GM19023 (cell line): Measurements from ENCODE around the gene INTS11.

Experiments
- ATAC-seq: cut with Tn5 transposase; IDR thresholded peaks from one replicate; pipeline ENCODE4 v1.9.1; 2021; ENCODE audit warnings: mild to moderate bottlenecking, moderate library complexity; ENCODE audit not compliant: unreplicated experiment

The INTS11 gene

DNA sequence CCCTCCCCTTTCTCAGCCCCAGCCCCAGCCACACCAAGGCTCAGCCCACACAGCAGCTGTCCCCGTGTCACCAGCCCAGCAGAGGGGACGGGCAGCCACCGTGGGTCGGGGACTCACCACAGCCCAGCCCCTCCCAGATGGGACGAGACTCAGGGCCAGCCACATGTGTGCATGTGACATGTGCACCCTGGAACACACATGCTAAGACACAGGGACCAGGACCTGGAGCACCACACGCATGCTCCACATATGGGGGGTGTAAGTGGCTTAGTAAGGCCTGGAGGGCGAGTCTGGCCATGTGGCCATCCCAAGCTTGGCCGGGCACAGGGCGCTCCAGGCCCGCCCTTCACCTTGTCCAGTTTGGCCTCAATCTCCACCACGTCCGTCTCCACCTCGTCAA is 20.7 kb downstream of the INTS11 start:
- ATAC-seq, result no peak

DNA sequence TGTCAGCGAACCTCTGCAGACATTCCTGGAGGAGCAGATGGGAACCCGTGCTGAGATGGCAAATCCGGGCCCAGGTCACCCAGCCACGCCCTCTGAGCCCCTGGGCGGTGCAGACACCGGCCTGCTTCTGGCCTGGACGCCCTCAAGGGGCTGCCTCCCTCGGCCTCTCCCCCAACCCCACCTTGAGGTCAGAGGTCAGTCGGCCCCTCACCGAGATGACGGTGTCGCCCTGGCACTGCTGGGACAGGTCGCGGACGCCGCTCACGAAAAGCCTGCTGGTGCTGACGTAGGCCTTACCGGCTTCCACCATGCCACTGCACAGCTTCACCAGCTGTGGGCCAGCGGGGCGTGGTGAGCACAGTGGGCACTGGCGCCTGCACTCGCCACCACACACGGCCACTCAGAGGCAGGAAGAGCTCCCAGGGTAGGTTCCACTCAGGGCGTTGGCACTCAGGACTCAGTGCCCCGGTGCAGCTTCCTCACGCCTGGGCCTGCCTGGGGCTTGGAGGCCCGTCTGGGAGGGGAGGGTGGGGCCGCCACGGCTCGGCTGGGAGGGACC is 21.4 kb downstream of the INTS11 start:
- no peak for ATAC-seq

DNA sequence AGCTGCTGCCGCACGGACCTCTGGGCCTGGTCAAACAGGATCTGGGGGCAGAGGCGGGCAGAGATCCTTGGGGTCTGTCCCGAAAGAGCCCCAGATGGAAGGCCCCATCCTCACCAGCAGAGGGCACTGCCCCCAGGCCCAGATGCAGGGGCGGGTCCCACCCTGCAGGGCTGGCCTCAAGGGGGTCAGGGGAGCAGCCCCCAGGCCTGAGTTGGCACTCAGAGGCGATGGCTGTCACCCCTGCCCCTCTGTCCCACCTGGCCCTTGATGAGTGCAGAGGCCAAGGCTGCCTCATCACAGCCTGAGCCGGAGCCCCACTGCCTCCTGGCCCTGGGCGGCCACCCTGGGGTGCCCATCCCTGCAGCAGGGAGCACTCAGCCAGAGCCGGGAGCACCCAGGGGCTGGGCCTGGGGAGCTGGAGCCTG is 22.4 kb downstream of the INTS11 start:
- ATAC-seq, result no peak

DNA sequence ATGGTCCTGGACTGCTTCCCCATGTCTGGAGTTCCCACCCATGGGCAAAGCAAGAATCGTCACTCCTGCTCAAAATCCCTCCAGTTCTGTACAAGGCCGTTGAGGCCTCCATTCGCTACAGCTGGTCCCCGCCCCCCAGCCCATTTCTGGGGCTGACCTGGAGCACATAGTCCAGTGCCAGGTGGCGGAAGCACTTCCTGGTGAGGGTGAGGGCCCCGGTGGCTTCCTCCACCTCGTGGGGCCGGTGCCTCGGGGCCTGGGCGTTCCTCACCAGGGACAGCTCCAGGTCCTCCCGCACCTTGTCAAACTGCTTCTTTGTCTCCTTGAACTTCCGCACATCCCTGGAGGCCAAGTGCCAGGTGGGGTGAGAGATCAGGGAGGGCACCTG is 24.1 kb downstream of the INTS11 start:
- no peak for ATAC-seq

DNA sequence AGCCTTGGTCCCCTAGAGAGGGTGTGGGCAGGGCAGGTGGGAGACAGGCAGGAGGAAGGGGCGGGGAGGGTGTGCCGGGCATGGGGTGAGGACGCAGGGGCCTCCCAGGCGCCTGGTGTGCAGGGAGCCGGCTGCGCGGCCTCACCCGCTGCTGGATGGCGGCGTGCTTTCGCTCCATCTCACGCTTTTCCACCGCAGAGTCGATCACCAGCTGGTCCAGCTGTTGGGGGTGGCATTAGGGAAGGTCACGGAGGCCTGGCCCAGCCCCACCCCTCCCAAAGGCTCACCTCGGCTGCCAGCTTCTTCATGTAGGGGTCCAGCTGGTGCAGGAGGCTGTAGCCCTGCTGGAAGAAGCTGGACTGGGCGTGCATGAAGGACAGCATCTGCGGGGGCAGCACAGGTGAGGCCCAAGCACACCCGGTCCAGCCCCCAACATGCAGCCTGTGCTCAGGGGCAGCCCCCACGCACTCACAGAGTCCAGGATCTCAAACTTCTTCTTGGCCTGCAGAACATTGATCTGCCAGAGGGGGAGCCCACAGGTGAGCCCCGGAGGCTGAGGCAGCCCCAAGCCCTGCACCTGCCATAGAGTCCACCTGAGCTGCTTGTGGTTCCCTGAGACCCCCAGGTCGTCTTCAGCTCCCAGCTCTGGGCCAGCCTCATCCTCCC is 24.6 kb downstream of the INTS11 start:
- ATAC-seq, result no peak

DNA sequence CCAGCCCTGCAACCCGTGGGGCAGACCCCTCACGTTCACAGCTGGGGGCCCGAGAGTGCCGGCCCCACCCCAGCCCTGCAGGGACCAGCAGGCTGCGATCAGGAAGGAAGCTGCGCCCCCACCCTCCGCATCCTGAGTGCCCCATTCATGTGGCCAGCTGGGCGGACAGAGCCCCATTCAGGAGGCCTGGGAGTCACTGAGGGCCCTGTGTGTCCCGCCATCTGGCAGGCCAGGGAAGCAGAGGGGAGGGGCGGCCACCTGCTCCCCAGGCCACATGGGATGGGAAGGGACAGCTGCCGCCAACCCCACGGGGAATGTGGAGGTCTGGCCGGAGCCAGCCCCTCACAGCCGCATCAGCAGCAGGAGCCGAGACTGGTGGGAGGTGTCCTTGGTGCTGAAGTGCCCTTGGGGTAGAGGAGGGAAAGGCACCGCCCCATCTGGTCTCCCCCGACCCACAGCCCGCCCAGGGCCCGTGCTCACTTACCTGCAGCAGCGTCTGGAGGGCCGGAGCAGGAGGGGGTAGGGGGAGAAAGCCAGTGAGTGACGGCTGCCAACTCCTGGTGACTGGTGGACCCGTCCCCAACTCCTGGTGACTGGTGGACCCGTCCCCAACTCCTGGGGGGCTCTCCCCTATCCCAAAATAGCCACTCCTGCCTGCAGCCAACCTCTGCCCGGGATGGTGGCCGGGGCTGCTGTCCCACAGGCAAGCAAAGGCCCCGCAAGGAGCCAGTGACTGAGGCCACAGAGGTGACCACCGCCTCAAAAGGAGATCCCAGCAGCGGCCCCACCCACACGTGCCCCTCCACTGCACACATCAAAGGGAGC is 25.4 kb downstream of the INTS11 start:
- ATAC-seq, result no peak

DNA sequence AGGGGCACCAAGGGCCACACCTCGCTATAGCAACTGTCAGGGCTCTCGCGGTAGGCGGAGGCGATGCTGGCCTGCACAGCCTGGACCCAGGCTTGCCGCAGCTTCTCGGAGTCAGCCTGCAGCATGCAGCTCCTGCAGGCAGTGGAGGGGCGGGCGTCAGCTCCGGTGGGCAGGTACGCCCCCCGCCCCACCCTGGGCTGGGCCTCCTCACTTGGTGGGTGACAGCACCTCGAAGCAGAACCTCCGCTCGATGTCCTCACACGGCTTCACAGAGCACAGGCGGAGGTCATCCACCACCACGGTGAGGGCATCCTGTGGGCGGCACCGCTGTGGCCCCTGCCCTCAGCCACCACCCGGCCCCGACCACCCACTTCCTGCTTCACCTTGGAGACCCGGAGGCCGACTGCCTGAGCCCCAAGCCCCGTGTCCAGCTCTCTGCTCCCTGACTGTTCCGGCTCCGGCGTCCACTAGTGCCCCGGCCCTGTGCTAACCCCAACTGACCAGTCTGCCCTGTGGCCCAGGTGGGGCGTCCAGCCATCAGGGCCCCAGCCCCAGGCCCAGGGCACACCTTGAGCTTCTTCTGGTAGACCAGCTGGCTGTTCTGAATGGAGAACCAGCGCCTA is 26.5 kb downstream of the INTS11 start:
- no peak for ATAC-seq

DNA sequence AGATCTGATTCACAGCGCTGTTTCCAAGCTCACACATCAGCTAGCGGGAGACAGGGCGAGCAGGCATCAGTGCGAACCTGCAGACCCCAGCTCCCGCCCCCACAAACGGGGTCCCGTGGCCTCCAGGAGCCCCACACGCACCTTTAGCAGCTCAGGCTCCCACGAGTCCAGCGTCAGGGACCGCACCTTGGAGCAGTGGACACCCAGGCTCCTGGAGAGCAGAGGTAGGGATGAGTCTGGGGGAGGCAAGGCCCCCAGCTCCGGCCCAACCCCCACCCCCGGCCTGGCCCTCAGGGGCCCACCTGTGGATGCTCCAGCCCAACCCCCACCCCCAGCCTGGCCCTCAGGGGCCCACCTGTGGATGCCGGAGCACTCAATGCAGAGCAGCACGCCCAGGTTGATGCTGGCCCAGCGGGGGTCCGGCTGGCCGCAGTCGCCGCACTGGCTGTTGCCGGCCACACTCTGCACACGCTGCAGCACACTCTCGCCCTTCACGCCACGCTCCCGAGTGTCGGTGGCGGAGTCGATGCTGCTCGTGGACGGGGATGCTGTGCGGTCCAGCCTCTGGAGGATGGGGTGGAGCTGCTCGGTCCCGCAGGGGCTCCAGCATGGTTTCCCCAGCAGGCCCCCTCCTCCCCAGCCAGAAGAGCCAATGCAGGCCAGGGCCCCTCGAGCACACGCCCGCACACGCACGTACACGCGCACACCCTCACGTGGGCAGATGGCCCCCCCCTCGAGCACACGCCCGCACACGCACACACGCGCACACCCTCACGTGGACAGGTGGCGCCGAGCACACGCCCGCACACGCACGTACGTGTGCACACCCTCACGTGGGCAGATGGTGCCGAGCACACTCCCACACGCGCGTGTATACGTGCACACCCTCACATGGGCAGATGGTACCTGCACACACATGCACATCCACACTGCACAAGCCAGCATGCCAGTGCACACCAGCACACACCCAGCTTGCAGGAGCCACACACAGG is 28.1 kb downstream of the INTS11 start:
- no peak for ATAC-seq

DNA sequence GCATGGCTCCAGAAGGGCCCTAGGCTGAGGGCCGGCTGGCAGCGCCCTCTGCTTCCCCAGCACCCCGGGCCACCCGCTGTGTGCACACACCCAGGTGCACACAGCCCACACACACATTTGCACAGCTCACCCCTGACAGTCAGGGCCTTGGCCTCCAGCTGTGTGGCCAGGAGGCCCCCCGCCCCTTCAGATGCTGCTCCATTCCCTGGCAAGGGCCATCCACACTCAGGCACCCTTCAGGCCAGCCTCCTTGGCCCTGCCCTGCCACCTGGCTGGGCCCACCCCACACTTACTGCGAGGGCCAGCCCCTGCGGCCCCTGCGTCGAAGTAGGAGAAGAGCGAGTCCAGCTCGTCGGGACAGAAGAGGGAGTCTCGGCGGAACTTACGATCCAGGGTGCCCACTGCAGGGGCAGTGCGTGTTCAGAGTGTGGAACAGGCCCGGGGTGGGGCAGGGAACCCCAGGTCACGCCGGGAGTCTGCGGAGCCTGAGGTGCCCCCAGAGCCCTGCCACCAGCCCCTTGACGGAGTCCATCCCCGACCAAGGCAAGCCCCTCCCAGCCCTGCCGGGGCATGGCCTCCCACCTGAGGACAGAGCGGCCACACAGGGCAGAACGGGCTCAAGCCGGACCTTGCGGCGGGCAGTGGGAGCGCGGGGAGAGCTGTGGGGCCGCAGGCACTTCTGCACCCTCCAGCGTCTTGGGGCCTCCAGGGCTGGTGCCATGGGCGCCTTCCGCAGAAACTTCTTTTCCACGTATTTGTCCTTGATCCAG is 29.1 kb downstream of the INTS11 start:
- ATAC-seq, result no peak

DNA sequence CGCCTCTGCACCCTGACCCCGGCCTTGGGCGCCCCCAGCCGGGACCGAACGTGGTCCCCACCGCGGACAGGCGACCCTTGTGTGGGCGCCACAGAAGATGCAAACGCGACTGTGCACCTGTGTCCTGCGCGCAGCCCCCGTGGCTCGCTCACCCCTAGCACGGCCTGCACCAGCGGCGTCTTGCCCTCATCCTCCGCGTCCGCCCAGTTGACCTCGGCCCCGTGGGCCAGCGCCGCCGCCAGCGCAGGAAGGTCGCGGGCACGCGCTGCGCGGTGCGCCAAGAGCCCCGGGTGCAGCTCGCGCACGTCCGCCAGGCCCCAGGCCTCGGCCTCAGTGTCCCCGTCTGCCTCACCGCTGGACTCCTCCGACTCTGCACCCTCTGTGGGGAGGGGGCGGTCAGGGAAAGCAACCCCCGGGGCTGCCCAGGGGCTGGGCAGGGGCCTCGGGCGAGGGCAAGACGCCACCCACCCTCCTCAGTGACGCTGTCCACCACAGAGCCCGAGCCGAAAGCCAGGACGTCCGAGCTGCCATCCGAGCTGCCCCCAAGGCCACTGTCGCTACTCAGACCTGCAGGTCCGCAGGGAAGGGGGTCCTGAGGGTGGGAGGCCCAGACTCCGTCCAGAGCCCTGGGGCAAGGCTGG is 30.1 kb downstream of the INTS11 start:
- ATAC-seq, result no peak

DNA sequence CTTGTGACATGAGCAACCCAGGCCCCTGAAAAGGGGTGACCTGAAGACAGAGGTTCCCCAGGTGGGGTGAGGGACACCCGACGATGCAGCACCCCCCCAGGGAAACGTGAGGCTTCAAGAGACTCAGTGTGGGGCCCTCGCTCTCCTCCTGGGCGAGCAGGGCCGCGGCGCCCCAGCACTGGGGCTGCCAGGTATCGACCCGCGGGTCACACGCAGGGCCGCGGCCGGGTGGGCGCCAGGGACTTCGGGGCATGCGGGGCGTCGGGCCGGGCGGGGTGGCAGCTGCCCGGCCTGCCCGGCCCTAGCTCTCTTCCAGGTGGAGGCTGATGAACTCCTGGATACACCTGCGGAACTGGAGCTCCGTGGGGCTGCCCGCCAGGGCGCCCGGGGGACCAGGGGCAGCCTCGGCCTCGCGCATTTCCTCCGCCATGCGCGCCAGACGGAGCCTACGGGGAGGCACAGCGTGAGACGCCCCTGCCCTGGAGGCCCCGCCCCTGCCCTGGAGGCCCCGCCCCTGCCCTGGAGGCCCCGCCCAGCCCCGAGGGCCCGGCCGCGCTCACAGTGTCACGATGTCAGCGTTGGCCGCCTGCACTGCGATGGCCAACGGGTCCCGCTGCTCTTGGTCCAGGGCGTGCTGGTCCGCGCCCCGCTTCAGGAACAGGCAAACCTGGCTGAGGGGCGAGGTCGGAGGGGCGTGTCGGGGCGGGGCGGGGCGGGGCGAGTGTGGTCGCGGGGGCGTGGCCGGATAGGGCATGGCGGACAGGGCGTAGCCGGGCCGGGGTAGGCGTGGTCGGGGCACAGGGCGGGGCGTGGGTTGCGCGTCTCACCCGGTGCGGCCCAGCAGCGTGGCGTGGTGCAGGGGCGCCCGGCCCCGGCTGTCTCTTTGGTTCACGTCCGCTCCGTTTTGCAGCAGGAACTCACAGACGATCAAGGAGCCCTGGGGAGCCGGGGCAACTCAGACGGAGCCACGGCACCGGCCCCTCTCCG is 30.9 kb downstream of the INTS11 start:
- no peak for ATAC-seq

DNA sequence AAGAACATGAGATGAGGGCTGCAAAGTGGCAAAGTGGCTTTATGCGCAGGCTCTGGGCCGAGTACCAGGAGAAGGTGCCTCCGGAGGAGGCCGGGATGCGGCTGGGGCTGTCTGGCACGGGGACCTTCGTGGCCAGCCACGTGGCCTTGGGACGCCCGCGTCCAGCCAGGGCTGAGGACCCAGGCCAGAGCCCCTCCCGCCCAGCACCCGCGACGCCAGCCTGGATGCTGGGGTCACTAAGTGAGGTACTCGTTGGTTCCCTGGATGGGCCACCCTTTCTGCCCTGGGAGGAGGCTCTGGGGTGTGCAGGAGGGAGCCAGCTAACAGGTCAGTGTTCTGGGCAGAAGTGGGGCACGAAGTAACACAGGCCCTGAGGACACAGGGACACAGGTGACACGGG is 31.6 kb downstream of the INTS11 start:
- ATAC-seq, result no peak

DNA sequence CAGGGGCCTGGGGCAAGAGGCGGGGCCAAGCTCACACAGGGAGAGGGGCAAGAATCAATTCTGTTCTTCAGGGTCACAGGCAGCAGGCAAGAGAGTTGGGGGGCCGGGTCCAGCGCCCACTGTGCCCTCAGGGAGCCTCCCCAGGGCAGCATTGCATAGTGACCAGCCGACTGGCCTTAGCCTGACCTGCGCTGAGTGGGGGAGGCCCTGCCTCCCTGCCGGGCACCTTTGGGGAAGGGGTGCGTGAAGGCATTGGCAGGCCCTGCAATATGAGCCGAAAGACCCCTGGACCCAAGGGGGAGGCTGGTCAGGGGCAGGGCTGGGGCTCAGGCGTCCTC is 32.0 kb downstream of the INTS11 start:
- ATAC-seq, result no peak

DNA sequence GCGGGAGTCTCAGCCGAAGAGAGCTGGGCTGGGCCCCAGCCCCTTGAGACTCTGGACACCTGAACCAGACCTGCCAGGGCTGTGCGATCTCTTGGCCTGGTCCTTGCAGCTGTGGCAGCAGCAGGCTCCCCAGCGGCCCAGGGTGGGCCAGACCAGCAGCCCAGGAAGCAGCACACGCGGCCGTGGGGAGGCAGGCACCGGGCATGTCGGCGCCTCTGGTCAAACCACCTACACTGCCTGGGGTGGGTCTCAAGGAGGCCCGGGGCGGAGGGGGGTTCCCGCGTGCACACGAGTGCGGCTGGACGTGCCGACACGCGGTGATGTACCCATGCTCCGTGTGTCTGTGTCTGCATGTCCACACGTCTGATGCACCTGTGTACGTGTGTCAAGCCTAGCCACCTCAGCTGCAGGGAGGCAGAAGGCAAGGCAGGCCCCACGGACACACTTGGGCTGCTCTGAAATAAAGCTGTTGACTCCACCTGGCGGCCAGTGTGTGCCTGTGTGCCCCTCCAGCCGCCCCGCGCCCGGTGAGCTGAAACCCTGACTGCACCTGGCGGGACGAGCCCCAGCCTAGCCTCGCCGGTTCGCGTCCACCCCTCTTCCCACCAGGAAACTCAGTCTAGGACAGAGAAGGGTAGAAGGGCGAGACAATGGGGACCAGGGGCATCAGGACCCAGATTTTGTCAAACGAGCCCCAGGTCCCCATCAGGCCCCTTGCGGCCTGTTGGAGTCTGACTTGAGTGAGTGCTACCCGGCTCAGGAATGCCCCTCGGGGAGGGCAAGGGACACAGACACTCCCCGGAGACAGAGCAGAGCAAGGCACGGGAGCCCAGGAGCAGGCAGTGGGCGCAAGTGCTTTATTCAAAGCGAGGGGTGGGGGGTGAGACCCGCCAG is 32.7 kb downstream of the INTS11 start:
- ATAC-seq, result no peak

DNA sequence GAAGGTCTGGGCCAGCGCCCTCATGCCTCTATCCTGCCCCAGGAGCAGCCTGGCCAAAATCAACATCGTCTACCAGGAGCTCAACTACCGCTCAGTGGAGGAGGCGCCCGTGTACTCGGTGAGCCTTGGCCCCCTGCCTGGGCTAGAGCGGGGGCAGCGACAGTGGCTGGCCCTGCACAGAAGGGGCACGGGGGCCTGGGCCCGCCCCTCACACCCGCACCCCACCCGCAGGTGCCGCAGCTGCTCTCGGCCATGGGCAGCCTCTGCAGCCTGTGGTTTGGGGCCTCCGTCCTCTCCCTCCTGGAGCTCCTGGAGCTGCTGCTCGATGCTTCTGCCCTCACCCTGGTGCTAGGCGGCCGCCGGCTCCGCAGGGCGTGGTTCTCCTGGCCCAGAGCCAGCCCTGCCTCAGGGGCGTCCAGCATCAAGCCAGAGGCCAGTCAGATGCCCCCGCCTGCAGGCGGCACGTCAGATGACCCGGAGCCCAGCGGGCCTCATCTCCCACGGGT is 33.4 kb downstream of the INTS11 start:
- no peak for ATAC-seq

DNA sequence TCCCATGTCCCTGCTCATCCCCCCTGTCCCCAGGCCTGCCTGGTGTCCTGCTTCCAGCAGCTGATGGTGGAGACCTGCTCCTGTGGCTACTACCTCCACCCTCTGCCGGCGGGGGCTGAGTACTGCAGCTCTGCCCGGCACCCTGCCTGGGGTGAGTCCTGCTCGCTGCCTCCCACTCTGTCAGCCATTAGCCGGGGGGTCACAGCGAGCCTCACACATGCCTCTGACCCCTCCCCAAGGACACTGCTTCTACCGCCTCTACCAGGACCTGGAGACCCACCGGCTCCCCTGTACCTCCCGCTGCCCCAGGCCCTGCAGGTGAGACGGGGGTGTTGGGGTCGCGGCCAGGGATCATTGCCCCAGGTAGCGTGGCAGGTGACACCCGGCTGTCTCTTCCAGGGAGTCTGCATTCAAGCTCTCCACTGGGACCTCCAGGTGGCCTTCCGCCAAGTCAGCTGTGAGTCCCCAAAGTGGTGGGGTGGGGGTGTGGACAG is 34.2 kb downstream of the INTS11 start:
- no peak for ATAC-seq
